T-helper 1 cell (primary cell): ENCODE data around the gene EXOC4.

Source experiments
- DNase-seq, 5 donors: peaks; one replicate each; pipeline ENCODE4 v3.0.0-alpha.2; 2012 to 2020

The EXOC4 gene

DNA sequence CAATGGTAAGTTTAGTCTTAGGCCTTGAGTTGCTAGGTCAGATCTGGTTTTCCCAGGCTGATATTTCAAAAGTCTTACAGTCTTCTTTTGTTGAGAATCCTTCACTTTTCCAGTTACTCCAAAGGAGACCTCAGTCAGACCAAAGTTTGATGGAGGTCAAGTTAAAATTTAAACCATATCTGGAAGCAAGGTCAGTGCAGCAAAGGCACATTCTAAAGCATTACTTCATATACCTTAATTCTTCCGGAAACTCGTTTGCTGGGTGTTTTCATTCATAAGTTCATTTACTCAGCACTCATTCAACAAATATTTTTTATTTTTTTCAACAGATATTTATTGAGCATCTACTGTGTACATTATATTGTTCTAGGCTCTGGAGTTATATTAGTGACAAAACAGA lies 471.3 kb downstream of the EXOC4 start:
- DNase-seq, result no peak

DNA sequence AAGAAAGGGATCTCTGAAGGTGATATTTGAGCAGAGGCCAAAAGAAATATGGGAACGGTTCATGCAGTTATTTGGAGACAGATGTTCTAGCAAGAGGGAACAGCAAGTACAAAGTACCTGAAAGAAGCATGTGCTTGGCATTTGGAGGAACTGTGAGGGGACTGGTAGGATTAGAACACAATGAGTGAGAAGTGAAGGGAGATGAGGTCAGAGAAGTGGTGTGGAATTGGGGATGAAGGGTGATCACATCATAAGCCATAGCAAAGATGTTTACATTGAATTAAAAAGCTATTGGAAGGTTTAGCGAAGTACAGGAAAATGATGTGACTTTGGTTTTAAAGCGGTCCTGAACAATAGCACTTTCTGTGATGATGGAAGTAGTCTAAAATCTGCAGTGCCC lies 471.8 kb downstream of the EXOC4 start:
- DNase-seq, result no peak

DNA sequence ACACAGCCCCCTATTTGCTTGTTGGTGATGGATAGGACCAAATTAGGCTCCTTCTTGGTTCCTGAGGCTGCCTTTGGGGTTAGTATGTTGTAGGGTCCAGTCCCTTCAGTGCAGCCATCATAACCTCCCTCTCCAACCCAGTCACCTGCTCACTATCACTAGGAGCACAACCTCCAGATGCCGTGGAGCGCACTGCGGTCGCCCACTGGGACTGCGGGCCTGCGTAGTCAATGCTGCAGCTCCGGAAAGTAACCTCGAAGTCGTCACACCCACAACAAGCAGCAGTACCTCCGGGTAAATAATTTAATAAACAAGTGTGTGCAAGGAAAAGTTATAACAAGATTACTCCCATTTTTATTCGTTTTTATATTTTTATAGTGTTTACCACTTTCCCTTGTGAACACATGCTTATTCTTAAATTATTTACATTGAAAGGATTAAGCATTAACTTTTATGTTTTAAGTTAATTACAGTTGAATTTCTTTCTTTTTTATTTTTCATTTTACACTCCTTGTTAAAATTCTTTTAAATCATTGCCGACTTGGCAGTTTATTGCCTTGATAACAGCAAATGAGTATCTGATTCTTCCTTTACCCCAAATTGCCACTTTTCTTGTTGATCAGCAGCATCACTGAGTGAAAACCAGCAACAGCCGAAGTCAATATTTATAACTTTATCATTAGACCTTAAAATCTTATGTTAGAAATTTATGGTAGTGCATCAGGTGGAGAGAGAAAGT lies 474.8 kb downstream of the EXOC4 start:
- DNase-seq, result no peak

DNA sequence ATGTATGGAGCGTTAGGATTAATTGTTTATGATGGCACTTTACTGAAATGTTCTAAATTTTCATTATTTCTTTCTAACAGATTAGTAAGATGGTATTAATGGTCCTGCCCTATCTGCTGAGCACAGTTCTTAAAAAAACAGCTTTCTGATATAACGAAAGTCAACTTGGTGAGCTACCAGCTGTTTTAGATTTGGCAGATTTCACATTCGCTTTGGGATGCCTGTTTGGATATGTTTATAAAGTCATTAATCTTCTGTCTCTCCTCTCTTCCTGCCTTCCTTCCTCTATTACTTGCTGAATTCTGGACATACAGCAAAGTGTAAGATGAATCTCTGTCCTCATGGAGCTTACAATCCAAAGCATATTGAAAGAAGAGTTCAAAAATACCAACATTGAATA lies 477.5 kb downstream of the EXOC4 start:
- DNase-seq, result no peak

DNA sequence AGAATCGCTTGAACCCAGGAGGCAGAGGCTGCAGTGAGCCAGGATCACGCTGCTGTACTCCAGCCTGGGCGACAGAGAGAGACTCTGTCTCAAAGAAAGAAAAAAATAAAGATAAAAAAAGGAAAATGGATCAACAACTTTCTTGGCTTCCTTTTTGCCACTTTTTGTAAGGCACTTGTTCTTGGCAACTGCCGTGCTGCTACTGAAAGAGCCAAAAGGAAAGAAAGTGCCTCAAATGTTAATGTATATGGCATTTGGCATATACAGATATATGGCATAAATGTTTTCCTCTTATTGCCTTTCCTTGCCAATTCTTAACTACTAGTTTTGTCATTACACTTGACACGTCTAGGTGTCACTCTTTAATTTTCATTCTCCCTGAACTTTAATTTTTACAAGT lies 480.5 kb downstream of the EXOC4 start:
- no peak for DNase-seq

DNA sequence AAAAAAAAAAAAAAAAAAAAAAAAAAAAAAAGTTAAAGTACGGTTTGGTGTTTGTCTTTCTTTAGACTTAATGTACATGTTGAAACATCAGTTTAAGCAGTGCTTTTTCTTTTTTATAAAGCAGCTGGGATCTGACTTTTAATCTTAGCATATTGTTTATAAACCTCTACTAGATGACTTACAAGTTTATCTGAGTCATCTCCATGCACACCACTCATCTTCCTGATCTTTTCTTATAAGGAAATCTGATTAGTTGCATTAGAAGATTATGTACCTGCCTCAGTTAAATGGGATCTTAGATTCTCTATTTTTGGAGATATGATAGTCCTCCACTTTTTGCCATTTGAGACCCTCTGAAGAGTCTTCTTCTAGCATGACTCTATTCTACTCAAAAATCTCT lies 482.3 kb downstream of the EXOC4 start:
- DNase-seq, result no peak

DNA sequence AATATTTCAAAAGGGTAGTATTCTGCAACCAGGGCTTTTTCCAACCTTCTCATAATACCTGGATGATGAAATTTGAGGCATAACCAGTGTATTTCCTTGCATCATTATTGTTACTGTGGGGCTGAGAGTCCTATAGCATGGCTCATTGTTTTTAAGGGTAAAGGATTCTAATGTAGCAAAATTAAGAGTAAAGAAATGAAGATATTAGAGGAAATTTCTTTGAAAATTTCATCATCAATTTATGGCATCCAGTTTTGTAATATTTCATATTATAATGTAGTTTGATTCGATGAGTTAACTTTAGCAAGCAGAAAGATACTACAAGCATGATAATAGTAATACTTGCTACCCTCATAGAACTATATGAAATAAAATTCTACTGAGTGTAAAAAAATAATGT lies 486.9 kb downstream of the EXOC4 start:
- DNase-seq, result no peak

DNA sequence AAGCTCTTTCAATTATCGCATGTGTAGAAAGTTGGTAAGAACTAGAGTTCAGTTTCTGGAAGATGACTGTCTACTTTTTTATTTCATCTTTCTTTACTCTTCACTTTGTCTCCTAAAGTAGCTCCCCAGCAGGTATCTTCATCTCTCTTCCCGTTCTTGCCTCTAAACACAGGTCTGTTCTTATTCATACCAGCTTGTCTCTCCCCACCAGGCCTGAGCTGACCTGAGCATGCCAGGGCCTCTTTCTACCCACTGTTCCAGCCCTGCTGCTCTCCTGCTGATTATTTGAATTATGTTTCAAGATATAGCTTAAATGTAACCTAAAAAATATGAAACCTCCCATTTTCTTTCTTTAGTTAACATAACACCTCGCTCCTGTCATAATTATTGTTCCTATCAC lies 488.2 kb downstream of the EXOC4 start:
- DNase-seq, result no peak

DNA sequence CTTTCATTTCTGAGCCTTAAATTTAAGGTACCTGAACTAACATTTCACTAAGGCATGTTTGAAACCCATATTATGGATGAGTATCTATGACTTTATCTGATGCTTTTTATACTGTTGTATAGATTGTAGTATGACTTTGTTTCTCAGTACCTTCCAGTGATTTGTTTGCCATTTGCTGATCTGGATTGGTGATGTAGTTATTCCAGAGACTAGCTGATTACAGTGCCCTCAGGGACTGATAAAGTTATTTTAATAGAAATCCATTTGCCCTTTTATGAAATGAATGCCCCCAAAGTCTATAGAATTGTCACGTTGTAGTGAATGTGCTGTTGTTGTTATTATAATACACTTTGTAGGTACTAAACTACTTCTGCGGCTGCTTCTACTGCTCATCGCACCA lies 488.8 kb downstream of the EXOC4 start:
- no peak for DNase-seq

DNA sequence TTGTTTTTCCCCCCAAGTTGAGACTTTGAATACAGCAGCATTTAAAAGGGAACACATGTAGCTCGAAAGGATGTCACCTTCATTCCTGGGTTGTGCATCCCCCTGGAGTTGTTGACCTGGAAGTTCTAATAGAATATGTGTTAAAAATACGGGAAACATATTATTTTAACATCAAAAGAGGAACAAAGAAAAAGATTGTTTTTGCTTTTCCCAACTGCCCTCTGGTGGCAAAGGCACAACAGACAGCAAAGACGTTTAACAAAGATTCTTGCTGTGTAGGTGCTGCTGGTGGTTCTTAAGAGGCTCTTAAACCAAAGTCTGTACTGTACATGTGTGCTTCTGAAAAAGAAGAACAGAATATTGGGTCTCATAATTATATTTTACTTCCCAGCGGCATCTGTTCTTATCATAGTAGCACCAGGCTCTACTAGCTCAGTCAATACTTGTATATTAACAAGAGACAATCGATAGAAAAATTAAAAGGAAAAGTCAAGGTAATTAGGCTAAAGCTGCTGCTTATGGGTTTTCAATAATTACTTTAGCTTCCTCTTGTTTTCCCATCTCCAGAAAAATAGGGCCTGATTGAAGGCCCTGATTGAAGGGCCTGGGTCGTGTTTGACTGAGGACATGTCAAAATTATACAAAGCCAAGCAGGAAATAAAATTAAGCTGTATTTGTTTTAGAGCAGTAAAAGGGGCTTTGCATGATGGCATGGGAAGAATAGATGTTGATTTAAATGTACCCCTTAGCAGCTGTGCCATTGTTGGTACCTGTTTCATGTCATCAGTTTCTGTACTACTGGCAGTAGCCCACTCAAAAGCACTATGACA lies 490.0 kb downstream of the EXOC4 start:
- no peak for DNase-seq

DNA sequence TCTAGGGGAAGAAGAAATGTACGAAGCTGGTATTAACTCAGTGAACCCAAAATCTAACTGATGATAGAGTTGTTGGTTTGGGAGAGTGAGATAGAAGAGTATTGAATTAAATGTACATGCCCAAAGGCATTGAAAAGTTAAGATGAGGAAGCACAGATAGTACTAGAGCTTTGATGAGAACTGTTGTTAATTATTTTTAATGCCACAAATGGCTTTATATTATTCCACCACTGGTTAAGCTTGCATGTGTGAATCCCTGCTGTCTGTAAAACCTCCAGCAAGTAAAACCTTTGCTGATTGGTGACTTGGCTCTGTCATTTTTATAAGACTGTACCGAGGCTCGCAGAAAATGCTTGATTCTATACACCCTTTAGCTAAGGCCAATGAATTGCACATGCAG lies 491.6 kb downstream of the EXOC4 start:
- no peak for DNase-seq

DNA sequence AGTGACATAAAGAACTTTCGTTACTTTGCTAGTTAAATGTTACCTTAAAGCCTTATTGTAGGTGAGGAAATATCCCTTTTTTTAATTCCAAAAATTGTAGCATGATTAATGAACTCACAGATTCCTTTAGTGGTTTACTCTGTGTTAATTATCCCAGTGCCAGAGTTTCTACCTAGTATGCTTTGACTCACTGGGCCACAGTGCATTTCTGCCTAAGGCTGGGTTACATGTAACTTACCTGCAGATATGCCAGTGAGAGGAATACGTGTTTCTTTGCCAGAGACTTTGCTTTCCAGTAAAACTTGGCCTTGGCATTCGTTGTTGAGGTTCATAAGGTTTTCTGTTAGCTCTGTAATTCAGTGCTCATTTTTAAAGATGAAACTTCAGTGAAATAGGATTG lies 493.4 kb downstream of the EXOC4 start:
- no peak for DNase-seq

DNA sequence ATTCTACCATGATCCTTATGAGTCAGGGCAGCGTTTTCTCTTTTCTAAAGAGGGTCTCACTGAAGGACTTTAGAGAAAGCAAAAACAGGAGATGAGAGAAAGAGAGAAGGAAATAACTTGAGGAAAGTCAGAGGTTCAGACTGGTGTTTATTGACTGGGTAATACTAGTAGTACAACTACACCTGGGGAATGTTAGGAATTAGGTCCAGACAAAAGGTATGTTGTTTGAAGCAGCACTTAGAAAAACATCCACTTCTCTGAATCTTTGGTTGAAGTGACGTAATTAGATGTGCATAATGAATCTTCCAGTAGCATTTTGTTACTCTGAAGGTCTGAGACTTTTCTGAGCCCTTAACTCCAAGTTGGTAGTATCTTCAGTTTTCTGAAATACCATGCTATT lies 494.0 kb downstream of the EXOC4 start:
- no peak for DNase-seq

DNA sequence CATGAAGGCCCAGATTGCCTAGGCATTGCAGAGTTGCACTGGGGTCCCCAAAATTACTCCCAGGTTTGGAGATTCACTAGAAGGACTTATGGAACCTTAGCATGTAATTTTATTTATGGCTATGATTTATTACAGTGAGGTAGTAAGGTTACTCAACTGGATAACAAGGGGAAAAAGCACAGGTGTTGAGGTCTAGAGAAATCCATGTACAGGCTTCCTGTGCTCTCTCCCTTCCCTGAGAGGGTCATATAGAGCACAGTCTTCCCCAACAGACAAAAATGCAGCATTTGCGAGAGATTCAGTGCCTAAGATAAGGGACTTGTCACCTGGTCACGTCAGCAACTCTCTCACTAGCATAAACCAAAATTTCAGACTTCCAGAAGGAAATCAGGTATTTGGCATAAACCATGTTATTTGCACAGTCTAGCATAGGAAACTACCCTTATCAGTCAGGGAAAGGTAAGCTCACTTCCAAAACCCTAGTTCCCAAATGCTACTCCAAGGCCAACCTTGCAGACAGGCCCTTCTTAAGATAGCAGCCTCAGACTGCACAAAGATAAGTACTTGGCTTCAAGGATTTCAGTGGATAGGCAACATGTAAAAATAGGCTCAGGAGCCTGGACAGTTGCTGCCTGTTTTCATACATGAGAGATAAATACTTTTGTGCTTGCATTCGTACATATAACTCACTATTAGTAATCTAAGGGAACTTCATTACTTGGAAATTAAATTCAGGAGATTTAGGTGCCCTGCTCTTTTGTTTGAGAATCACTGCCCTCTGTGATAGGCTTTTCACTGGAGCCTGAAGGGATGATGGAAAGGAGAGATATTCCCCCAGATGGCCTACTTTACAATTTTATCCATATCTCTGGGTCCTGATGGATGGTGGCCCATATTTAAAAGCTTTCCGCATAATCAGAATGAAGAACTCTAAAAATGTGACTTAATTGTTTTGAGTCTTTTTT lies 495.8 kb downstream of the EXOC4 start:
- DNase-seq, result no peak

DNA sequence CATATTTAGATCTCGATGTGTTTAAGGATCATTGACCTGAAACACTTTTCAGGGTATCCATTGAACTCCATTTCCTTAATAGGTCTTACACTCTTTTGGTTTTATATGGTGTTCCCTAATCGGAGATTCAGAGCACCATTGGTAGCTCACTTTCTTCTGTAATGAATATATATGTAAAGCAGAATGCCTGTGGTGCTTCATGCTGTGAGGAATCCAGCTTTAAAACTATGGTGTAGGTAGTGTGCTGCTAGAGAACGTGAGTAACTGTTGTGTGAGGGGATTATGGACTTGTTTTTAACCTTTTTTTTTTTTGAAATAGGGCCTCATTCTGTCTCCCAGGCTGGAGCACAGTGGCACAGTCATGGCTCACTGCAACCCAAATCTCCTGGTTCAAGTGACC lies 497.4 kb downstream of the EXOC4 start:
- no peak for DNase-seq

DNA sequence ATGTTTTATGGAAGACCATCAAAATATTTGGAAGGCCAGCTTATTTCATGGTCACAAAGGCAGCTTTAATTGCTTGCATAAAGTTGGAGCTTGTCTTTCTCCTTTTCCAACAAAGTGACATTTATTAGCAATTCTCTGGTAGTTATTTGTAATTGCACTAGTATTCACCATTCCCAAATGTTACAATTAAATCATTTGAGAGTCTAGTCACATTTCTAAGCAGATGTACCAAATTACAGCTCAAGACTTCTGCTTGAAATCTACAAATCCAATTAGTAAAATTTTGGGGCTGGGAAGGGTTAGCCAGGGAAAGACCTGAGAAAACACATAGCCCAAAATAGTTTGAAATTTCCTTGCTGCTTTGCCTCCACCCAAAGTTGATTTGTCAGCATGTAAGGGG lies 498.2 kb downstream of the EXOC4 start:
- no peak for DNase-seq

DNA sequence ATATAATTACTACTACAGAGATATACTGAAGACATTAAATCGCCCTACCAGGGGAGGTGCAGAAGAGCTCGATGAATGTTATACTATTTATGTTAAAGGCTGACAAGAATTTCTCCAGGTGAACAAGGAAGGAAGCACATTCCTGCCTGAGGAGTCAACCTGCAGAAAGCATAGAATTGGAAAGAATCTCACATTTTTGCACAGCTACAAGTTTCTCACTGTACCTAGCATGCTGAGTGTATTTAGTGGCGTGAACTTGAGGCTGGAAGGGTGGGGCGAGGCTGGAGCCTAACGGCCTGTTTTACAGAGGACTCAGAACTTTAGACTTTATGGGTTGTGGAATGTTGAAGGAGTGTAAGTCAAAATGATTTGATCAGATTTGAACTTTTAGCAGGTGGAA lies 500.6 kb downstream of the EXOC4 start:
- no peak for DNase-seq

DNA sequence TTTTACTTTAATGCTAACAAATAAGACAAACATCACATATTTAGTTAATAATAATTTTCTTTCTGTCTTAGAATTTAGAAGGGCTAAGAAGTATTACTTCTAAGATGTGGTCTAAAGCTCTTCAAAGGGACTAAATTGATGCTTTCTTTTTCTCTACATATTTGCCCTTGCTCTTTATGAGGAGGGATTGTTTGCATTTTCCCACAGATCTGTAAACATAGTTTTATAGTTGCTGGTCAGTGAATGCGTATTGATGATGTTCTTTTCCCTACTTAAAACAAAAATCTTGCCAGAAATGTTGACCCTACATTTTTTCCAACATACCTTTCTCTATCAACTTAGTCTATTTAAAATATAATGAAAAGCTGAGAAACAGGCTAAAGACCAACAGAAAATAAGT lies 501.8 kb downstream of the EXOC4 start:
- no peak for DNase-seq

DNA sequence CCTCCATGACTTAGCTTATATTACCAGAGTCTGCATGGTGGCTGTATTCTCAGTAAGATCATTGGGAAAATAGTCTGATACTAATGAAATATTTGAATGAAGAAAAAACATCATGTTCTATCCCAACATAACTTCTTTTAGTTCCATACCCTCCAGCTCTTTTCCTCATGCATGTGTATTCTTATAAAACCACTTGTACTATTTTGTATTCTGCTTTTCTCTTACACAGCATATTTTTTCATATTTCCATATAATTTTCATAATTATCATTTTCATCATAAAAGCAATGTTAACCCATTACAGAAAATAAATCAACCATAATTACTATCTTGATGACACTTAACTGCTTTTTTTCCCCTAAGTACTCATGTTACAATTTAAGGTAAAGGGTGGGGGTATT lies 503.0 kb downstream of the EXOC4 start:
- no peak for DNase-seq

DNA sequence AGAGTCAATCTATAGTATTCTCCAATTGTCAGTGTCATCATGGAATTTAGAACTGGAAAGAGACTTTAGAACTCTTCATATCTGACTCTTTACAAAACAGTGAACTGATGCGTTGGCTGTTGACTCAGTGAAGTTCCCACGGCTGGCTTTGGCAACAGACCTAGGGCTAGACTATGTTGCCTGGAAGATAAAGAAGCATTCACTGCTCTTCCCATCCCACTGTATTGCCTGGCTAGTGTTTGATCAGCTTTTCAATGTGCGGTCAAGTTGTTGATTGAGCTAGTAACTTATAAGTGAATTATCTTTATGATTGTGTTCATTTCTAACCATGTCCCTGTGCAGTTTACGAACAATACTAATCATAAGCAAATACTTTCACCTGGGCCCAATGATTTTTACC lies 508.6 kb downstream of the EXOC4 start:
- DNase-seq, result no peak

DNA sequence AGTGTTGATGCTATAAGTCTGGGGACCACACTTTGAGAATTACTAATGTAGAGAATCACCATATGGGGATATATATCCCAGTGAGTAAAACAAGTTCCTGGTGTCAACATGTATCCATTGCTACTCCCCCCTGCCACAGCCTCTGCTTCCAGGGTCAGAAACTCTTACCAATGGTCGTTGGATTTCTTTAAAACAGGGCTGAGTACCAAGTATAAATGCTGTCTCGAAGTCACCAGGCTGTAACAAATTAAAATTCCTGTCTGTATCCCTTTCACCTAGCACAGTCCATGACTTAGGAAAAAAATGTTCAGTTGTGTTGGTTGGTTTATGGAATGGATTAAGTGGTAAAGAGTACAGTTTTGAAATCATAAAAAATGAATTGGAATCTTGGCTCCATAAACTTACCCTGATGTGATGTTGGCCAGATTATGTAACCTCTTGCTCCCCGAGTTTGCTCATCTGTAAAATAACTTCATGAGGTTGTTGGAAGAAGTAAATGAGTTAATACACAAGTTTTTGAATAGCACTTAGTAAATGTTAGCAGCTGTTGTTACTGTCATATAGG lies 510.3 kb downstream of the EXOC4 start:
- DNase-seq, result no peak

DNA sequence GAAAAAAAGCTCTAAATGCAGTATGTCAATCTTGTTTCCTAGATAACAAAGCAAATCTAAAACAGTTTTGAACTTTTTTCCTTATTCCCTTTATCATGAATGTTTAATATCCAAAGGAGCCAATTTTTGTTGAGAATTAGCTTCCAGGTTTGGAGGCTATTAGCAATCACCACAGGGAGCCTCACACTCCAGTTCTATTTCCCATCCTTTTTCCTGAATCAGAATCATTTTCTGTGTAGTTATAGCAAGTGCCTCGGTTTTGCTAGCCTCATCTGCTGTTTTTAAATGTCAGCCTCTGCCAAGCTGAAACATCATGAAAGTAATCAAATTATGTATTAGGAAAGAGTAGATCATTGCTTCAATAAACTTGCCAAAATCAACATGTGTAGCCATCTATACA lies 516.8 kb downstream of the EXOC4 start:
- DNase-seq, result no peak
